SK-N-MC (cell line): ENCODE data around the gene PROSER1.
"Not testable (repeated sequence)": the region's sequence is repeated elsewhere in the genome, so short reads cannot be mapped to it uniquely, and the experiment has no call there.

Experiments
- DNase-seq: peaks from one replicate; pipeline ENCODE4 v3.0.0-alpha.2; 2011; ENCODE audit warnings: low read depth, low spot score
- H3K27ac ChIP-seq: fragments of 200-600 bp; sonication (generic); 2 replicates; pipeline ENCODE4 v1.5.1; 2016; ENCODE audit warnings: mixed run types
- H3K36me3 ChIP-seq: fragments of 200-600 bp; sonication (generic); 2 replicates; pipeline ENCODE4 v1.6.1; 2017; ENCODE audit warnings: antibody characterized with exemption, low read length, mixed read lengths; ENCODE audit not compliant: insufficient read depth
- H3K4me3 ChIP-seq: fragments of 200-600 bp; sonication (generic); 2 replicates; pipeline ENCODE4 v1.5.1; 2016
- H3K9ac ChIP-seq: fragments of 200-600 bp; sonication (generic); 2 replicates; pipeline ENCODE4 v1.8.0; 2017; ENCODE audit warnings: mixed run types, mixed read lengths; ENCODE audit not compliant: insufficient read length
- H3K9me3 ChIP-seq: fragments of 200-600 bp; sonication (generic); 2 replicates; pipeline ENCODE4 v1.6.1; 2017; ENCODE audit warnings: low read depth, mild to moderate bottlenecking, antibody characterized with exemption, low read length, moderate library complexity, mixed read lengths
- EZH2 ChIP-seq: fragments of 200-600 bp; sonication (generic); IDR thresholded peaks from one replicate; pipeline ENCODE4 v1.6.1; 2017; ENCODE audit warnings: antibody characterized with exemption
- FOXP2 ChIP-seq: optimal IDR thresholded peaks from 2 replicates; pipeline ENCODE3; 2011; ENCODE audit warnings: mild to moderate bottlenecking, moderate library complexity; ENCODE audit not compliant: insufficient read depth; ENCODE audit errors: extremely low read length, control extremely low read depth
- POLR2AphosphoS5 ChIP-seq: IDR thresholded peaks from 2 replicates; pipeline ENCODE4 v1.6.1; 2012; ENCODE audit warnings: mild to moderate bottlenecking, low read depth, low read length, borderline replicate concordance

Gene PROSER1

GRCh38 chr13:39037880-39038568 is at the start of gene PROSER1, which contains the start of gene NHLRC3:
Gene PROSER1, minus strand, starts transcription at chr13:39038089. Its CDS starts 847 bp downstream, at chr13:39037242.
Gene NHLRC3, plus strand, starts transcription at chr13:39038456. Its CDS starts 184 bp downstream, at chr13:39038640.
- TF ChIP-seq FOXP2 = no peak
- peak; percentile 89 for TF ChIP-seq POLR2AphosphoS5
- peak within 1 kb of the TSS; percentile 93 for H3K9ac ChIP-seq
- H3K27ac ChIP-seq = peak within 1 kb of the TSS; percentile 78
- H3K36me3 ChIP-seq = peaks cover 20% of the 10 kb centered on the region
- H3K4me3 ChIP-seq = peak within 1 kb of the TSS; percentile 87
- DNase-seq = no peak
- no peaks in the 10 kb centered on the region for H3K9me3 ChIP-seq

- not testable (repeated sequence) for H3K9ac ChIP-seq, DNase-seq, H3K4me3 ChIP-seq, H3K36me3 ChIP-seq, H3K9me3 ChIP-seq, H3K27ac ChIP-seq
Observed at GRCh38 chr13:39086251-39086945, 48.5 kb upstream of the PROSER1 start.

- TF ChIP-seq FOXP2 = no peak
- no peak for TF ChIP-seq POLR2AphosphoS5
- no peak for TF ChIP-seq EZH2
- Histone ChIP-seq H3K36me3 (no peaks in the 10 kb centered on the region), H3K27ac (no peak overlapping the region), H3K9me3 (no peaks in the 10 kb centered on the region), H3K4me3 (no peak overlapping the region), H3K9ac (no peak overlapping the region)
- DNase-seq = no peak
Observed at GRCh38 chr13:39073983-39074382, 36.1 kb upstream of the PROSER1 start.

- H3K36me3 ChIP-seq = no peaks in the 10 kb centered on the region
- no peak overlapping the region for H3K4me3 ChIP-seq
- no peaks in the 10 kb centered on the region for H3K9me3 ChIP-seq
- TF ChIP-seq FOXP2 (no peak), POLR2AphosphoS5 (no peak), EZH2 (no peak)
- no peak overlapping the region for H3K27ac ChIP-seq
- DNase-seq = no peak
- H3K9ac ChIP-seq = no peak overlapping the region
Observed at GRCh38 chr13:39072842-39073241, 35.0 kb upstream of the PROSER1 start.

- DNase-seq = no peak
Observed at GRCh38 chr13:39062004-39062403, 24.1 kb upstream of the PROSER1 start.

GRCh38 chr13:39058040-39058439 is 20.2 kb upstream of the PROSER1 start:
- no peak overlapping the region for H3K4me3 ChIP-seq
- no peak for DNase-seq
- no peak for TF ChIP-seq EZH2
- TF ChIP-seq POLR2AphosphoS5 = no peak
- no peak for TF ChIP-seq FOXP2
- H3K27ac ChIP-seq = no peak overlapping the region
- H3K36me3 ChIP-seq = peaks cover 5% of the 10 kb centered on the region
- peaks cover 3% of the 10 kb centered on the region; the same call in 1 of the 2 replicates for H3K9me3 ChIP-seq
- no peak overlapping the region for H3K9ac ChIP-seq

More at GRCh38 chr13:39062004-39062403, 24.1 kb upstream of the PROSER1 start:
- Histone ChIP-seq H3K27ac (no peak overlapping the region), H3K9me3 (peaks cover 3% of the 10 kb centered on the region; the same call in 1 of the 2 replicates), H3K4me3 (no peak overlapping the region), H3K9ac (no peak overlapping the region), H3K36me3 (peaks cover 11% of the 10 kb centered on the region)
- TF ChIP-seq FOXP2 (no peak), POLR2AphosphoS5 (no peak), EZH2 (no peak)

GRCh38 chr13:39056018-39056417 is 18.1 kb upstream of the PROSER1 start:
- Histone ChIP-seq H3K9me3 (peaks cover 3% of the 10 kb centered on the region; the same call in 1 of the 2 replicates), H3K9ac (no peak overlapping the region), H3K4me3 (no peak overlapping the region), H3K36me3 (peaks cover 5% of the 10 kb centered on the region), H3K27ac (no peak overlapping the region)
- TF ChIP-seq EZH2 = no peak
- TF ChIP-seq FOXP2 = no peak
- no peak for TF ChIP-seq POLR2AphosphoS5
- no peak for DNase-seq

- Histone ChIP-seq H3K9me3 (peaks cover 3% of the 10 kb centered on the region; the same call in 1 of the 2 replicates), H3K4me3 (no peak overlapping the region), H3K9ac (no peak overlapping the region), H3K27ac (peak overlapping the region; percentile 28; the same call in 1 of the 2 replicates), H3K36me3 (peaks cover 5% of the 10 kb centered on the region)
- no peak for TF ChIP-seq POLR2AphosphoS5
- no peak for TF ChIP-seq FOXP2
- TF ChIP-seq EZH2 = no peak
- no peak for DNase-seq
Observed at GRCh38 chr13:39054112-39054511, 16.2 kb upstream of the PROSER1 start.
